ENCODE data around the gene FGF23. TPM values are rescaled to one million over a fixed set of nuclear protein-coding genes. Genes with fewer than 3 reads are reported as not detected.

FGF23 gene
- total RNA-seq, 1 experiment from 2014 or later: not detected

DNA sequence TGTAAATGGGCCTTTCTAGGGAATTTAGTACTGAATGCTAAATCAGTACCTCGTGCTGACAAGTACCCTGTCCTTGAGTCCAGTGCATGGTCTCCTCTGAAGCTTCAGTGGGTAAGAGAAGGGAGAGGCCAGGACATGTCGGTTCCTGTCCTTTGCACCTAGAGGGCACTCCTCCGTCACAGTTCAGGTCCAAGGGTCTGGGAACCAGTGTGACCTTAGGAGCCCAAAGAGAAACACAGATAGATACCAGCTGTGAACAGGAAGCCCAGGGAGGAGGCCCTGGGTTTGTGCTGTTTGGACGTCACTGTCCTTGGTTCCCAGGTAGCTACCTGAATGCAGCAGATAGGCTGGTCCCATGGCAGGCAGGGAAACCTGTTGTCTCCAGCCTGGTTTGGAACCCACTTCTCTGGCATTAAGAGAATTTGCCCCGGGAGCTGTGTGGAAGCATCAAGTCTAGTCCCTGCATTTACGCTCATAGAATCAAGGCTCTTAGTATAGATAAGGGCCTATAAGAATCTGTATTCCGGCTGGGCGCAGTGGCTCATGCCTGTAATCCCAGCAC is 3.9 kb upstream of the FGF23 start:
- DNase-seq (ENCODE audit: low spot score): no peak

DNA sequence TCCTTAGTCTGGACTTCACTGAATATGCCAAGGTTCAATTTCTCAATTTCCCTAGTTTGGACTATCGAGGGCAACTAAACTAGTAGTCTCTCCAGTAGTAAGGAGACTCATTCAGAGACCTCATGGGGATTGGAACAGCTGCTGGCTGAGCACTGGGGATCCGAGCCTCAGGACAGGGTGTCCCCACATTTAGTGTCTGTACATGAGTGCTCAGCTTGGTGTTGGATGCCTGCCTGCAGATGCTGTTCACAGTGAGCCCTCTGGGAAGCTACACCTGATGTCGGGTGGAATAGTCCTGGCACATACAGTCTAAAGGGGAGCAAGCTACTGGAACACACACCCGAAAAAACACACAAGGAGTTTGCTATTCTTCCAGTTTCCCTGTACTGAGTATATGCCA is 820 bp upstream of the FGF23 start:
- DNase-seq (ENCODE audit: low spot score): no peak

GRCh38 chr12:4378772-4379171 is 740 bp downstream of the FGF23 start:
- no peak for DNase-seq (ENCODE audit: low spot score)

DNA sequence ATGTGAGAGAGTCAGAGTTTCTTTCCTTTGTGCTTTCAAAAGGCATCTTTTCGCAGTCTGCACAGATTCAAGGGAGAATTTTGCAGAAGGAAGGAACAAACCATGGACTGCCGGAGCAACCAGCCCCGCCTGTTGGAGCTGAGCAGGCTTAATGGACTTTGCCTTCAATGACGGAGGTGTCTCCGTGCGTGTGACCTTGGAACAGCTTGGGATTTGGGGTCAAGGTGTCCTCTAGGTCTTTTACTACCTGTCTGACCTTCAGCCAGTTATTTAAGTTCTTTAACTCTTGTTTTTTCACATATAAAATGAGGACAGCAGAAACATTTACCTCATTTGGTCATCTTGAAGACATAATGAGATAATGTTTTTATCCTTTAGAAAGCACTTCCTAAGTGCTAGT is 4.1 kb downstream of the FGF23 start:
- no peak for DNase-seq (ENCODE audit: low spot score)

- no peak for DNase-seq (ENCODE audit: low spot score)
Observed at GRCh38 chr12:4372653-4373052, 6.9 kb downstream of the FGF23 start.

DNA sequence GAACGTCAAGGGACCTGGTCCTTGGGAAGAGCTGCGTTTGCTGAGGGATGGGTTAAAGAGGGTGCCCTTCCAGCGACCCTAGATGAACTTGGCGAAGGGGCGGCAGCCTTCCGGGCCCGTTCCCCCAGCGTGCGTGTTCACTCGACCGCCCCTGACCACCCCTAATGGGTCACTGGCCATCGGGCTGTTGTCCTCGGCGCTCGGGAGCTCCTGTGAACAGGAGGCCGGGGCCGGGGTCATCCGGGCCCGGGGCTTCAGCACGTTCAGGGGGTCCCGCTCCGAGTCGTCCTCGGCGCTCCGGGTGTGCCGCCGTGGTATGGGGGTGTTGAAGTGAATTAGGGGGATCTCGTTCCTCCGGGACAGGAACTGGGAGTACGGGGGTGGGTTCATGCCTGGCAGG is 9.2 kb downstream of the FGF23 start:
- DNase-seq (ENCODE audit: low spot score): no peak

GRCh38 chr12:4369548-4369947 is 10.0 kb downstream of the FGF23 start:
- DNase-seq (ENCODE audit: low spot score): no peak

DNA sequence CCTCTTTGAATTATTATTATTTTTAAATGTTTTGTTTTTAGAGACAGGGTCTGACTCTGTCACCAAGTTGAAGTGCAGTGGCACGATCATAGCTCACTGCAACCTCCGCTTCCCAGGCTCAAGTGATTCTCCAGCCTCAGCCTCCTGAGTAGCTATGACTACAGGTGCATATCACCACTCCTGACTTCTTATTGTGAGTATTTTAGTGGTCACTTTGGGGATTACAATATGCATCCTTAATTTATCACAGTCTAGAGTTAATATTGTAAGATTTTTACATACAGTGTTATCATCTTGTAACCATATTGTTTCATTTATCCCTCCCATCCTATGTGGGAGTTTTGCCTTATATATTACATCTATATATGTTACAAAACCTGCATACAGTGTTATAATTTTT is 13.4 kb downstream of the FGF23 start:
- no peak for DNase-seq (ENCODE audit: low spot score)

GRCh38 chr12:4356041-4356327 is 23.5 kb downstream of the FGF23 start:
- peak; percentile 56 for DNase-seq (ENCODE audit: low spot score)

DNA sequence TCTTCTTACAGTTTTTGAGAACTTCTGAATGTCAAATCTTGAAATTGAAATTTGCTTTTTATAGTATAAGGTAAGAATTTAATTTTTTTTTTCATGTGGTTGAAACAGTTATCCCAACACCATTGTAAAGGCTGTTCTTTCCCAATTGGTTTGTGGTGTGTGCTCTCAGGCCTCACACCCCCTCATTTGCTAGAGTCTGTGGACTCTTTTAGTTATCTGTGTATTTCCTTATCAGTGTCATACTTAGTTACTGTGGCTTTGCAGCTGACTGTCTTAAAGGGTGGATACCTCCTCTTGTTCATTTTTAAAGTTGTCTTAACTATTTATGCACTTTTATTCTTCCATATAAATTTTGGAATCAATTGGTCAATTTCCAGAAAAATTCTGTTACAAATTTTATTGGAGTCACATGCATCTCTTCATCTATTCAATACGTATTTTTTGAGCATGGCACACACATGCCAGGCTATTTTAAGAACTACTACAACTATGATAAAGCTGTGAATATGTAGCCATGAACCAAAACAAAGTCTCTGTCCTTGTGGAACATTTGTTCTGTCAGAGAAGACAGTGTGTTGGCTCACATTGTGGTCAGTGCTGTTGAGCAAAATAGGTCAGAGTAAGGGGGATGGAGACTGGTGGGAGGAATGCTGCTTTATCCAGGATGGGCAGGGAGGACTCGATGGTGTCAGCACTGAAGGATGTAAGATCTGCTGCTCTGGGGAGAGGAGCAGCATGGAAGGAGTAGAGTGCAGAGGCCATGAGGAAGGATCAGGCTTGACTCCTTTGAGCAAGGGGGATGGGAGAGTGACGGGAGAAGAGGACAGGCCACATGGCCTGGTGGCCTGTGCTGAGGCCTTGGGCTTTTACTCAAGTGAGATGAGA is 24.1 kb downstream of the FGF23 start:
- DNase-seq (ENCODE audit: low spot score): no peak

DNA sequence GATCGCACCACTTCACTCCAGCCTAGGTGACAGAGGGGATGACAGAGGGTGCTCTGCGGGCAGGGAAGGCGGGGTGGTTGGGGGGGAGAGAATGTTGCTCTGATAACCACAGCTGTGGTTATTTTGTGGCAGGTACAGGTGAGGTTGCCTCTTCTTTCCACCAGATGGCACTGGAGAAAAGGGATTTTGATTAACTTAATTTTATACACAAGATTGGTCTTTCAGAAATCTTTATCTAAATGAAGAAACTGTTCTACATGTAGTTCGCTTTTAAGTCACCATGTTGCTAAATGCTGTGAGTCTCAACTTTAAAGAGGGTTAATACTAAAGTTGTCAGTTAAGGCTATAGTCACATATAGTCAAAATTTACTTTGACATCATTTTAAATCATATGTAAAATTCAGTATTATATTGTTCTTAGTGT is 25.7 kb downstream of the FGF23 start:
- DNase-seq (ENCODE audit: low spot score): no peak

DNA sequence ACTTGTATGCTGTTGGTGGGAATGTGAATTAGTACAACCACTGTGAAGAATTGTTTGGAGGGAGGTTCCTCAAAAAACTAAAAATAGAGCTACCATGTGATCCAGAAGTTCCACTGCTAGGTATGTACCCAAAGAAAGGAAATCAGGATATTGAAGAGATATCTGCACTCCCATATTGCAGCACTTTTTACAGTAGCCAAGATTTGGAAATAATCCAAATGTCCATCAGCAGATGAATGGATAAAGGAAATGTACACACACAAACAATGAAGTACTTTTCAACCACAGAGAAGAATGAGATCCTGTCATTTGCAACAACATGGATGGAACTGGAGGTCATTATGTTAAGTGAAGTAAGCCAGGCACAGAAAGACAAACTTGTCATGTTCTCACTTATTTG is 32.6 kb downstream of the FGF23 start:
- DNase-seq (ENCODE audit: low spot score): no peak

GRCh38 chr12:4331842-4332241 is 47.7 kb downstream of the FGF23 start:
- DNase-seq (ENCODE audit: low spot score): no peak

DNA sequence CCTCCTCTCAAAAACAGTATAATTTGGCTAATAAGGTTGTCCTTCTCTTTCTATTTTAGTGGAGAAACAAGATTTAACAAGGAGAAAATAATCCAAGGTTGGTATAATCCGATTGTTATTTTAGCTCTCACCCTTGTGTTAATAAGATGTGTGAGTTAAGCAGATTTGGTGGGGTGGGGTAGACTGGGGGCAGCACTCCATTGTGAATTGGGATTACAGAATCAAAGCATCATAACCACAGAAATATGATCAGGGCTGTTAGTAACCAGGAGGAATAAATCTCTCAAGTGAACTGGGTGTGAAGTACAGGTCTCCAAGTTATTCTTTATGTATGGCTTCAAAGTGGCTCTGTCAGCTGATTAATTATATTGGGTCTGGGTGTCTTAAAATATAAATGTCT is 48.3 kb downstream of the FGF23 start:
- no peak for DNase-seq (ENCODE audit: low spot score)

- no peak for DNase-seq (ENCODE audit: low spot score)
Observed at GRCh38 chr12:4330203-4330602, 49.3 kb downstream of the FGF23 start.

DNA sequence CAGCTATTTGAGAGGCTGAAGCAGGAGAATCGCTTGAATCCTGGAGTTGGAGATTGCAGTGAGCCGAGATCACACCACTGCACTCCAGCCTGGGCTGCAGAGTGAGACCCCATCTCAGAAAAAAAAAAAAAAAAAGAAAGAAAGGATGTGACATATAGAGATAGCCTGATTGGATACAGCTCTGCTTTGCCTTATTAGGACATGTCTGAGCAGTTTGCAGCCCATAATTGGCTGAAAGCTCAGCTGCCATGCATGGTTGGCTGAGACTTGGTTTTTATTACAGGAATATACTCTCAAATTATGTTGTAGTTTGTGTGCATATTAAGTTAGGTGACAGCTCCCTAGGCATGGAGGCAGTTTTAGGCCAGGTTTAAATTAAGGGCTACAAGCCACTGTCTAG is 52.2 kb downstream of the FGF23 start:
- no peak for DNase-seq (ENCODE audit: low spot score)

- no peak for DNase-seq (ENCODE audit: low spot score)
Observed at GRCh38 chr12:4325966-4326365, 53.5 kb downstream of the FGF23 start.

GRCh38 chr12:4324366-4324765 is 55.1 kb downstream of the FGF23 start:
- no peak for DNase-seq (ENCODE audit: low spot score)

GRCh38 chr12:4323396-4323795 is 56.1 kb downstream of the FGF23 start:
- no peak for DNase-seq (ENCODE audit: low spot score)

DNA sequence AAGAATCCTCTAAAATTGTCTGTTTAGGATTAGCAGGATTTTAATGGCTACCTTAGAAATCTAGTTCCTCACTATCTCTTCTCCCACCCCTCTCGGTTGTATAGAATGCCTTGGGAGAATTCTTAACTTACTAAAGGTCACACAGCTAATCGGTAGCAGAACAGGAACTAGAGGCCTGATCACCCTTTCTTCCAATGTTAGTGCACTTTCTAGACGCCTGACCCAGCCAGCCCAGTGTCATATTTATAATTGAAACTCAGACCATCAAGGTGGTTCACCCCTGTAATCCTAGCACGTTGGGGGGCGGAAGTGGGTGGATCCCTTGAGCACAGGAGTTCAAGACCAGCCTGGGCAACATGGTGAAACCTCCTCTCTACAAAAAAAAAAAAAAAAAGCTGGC is 56.8 kb downstream of the FGF23 start:
- no peak for DNase-seq (ENCODE audit: low spot score)

DNA sequence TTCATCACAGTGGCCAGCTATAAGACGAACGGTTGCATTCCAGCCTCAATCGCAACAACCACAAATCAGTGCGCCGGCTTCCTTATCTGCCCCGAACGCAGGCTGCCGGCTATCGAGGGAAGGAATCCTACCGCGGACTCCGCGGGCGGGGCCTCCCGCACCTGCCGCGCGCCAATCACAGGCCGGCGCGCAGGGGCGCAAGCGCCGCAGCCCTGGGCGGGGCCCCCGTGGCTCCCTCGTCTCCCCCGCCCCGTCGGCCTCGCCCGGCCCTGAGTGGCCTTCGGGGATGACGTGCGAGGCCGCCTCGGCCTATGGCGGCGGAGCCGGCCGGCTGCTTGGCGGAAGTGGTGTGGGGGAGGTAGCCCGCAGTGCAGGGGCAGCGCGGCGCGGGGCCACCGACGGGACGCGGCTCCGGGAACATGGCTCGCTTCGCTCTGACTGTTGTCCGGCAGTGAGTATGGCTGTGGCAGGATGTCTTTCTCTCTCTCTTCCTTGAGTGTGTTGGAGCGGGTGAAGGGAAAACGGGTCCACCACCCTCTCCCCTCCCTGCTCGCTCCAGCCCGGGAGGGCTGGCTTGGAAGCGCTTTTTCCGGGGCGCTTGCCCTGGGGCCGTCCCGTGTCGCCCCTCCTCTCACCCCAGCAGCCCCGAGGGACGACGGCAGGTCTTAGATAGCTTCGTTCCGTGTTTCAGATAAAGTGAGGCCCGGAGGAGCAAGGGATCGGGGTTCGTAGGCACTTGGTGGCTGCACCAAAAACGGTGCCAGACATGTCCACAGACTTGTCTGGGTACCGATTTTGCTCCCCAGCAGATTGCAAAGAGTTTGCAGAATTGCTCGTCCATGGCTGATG is 58.4 kb downstream of the FGF23 start, which contains the start of gene TIGAR:
TSS of gene TIGAR (plus strand) at position 361 of the 849 bp plus-strand sequence. CDS start at position 420, 59 bp downstream.
- DNase-seq (ENCODE audit: low spot score): peak; percentile 92

DNA sequence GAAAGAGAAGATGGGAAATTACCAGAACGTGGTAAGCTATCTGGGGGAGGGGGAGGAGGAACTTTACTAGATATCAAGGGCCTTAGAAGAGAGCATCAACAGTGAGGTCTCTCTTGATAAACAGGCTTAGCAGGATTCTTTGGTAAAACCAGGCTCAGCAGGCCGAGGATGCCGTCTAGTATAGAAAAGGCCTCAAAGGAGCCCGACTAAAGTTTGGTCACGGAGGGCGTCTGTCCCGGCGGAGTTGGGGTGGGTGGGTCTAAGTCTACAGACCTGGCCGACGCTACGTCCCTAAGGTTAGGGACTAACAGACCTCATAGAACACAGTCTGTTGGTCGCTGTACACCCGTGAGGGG is 59.0 kb downstream of the FGF23 start:
- DNase-seq (ENCODE audit: low spot score): no peak

All from H4 (cell line).